Neural cell (in vitro differentiated cells): ENCODE results near the gene C11orf97.

Experiments
- CTCF ChIP-seq: fragments of 450-650 bp; IDR thresholded peaks from 2 replicates; pipeline ENCODE4 v1.5.1; 2014; ENCODE audit warnings: antibody characterized with exemption, mild to moderate bottlenecking, moderate library complexity; ENCODE audit not compliant: poor library complexity, severe bottlenecking
- EZH2 ChIP-seq: fragments of 200-600, 300-800 bp; shearing (Covaris generic), sonication (generic); IDR thresholded peaks from 2 replicates; pipeline ENCODE4 v1.6.1; 2014; ENCODE audit warnings: antibody characterized with exemption, low read length, borderline replicate concordance, mild to moderate bottlenecking; ENCODE audit not compliant: insufficient read depth, poor library complexity, severe bottlenecking
- POLR2AphosphoS5 ChIP-seq: IDR thresholded peaks from 2 replicates; pipeline ENCODE4 v1.6.1; 2012
- REST ChIP-seq: IDR thresholded peaks from 2 replicates; pipeline ENCODE4 v1.6.1; 2012; ENCODE audit warnings: borderline replicate concordance

GRCh38 chr11:94507485-94507884, 4.8 kb upstream of the C11orf97 start:
- no peak for TF ChIP-seq CTCF
- TF ChIP-seq EZH2 = no peak
- no peak for TF ChIP-seq REST
- TF ChIP-seq POLR2AphosphoS5 = no peak
